Right lobe of liver (tissue), 6 donors: Measurements from ENCODE around the gene TM4SF5. TPM values are rescaled to one million over a fixed set of nuclear protein-coding genes. Genes with fewer than 3 reads are reported as not detected.

Source experiments
- ATAC-seq, 4 donors: fragments of 200-7000 bp; cut with Tn5 transposase; one replicate each; pipeline ENCODE4 v1.9.1; 2020; ENCODE audit warnings: mild to moderate bottlenecking in 4 of 4, moderate library complexity in 4 of 4
- DNase-seq, 3 donors: peaks; one replicate each; pipeline ENCODE4 v3.0.0-alpha.2; 2020
- H3K27ac ChIP-seq, 3 donors: fragments of 200-600 bp; one replicate each; pipeline ENCODE4 v1.8.0; 2022
- H3K27me3 ChIP-seq, 2 donors: fragments of 200-600 bp; one replicate each; pipeline ENCODE4 v1.8.0; 2022
- H3K36me3 ChIP-seq, 4 donors: fragments of 200-600 bp; sonication (generic) in 1 of 4; one replicate each; pipeline versions ENCODE4 v1.5.1 to v1.8.0; 2017 to 2022; ENCODE audit warnings: control low read depth in 1 of 4
- H3K4me1 ChIP-seq, 4 donors: fragments of 200-600 bp; sonication (generic) in 1 of 4; one replicate each; pipeline versions ENCODE4 v1.5.1 to v1.8.0; 2017 to 2022; ENCODE audit warnings: control low read depth in 1 of 4
- H3K4me3 ChIP-seq, 3 donors: fragments of 200-600 bp; one replicate each; pipeline ENCODE4 v1.8.0; 2022
- H3K9me3 ChIP-seq, 4 donors: fragments of 200-600 bp; sonication (generic) in 1 of 4; one replicate each; pipeline versions ENCODE4 v1.5.1 to v1.8.0; 2017 to 2022; ENCODE audit warnings: control low read depth in 1 of 4
- CTCF ChIP-seq, 4 donors: fragments of 200-600 bp in 3 of 4; fragments of 450-650 bp in 1 of 4; IDR thresholded peaks; one replicate each; pipeline versions ENCODE4 v1.5.1 to v1.8.0; 2016 to 2022; ENCODE audit warnings: antibody characterized with exemption in 4 of 4, mild to moderate bottlenecking in 2 of 4
- POLR2A ChIP-seq: fragments of 450-650 bp; IDR thresholded peaks from one replicate; pipeline ENCODE4 v1.6.1; 2017; ENCODE audit warnings: antibody characterized with exemption, mild to moderate bottlenecking
- WGBS: methylation state at CpG from one replicate; pipeline ENCODE4 v1.1.6; 2018; ENCODE audit warnings: low coverage, low lambda C conversion rate; ENCODE audit not compliant: insufficient coverage; ENCODE audit errors: missing lambda C conversion rate; 5-methylcytosine and 5-hydroxymethylcytosine counted together
- intact Hi-C, 2 donors: fragments of 100-400 bp; cut with DNase I; formaldehyde crosslinking; loops; one replicate each; pipeline versions ENCODE4 v1.11.2 to v1.14.1; 2022
- total RNA-seq, 6 experiments: library from RNA; depleted of rRNA in 2 of 6; stranded (reverse); fragments of >200 nt in 2 of 6; fragmentation: NEBNext Ultra II Directional in 3 of 6; extraction: Animal tissue kit (Norgen Biotek cat#: 25700) in 3 of 6; gene quantifications; one replicate each; pipeline versions ENCODE4 v1.1.0 to v1.2.4, GENCODE V29; 2016 to 2023
- donor health status: DM: no; HTN: yes; CAD: no.
- donor health status: DM: no; HTN: no; CAD: no.
- donor health status: DM: no; HTN: no; CAD: no.
- donor health status: DM: no; HTN: yes; CAD: no.
- donor health status: DM: no; HTN: yes; CAD: no.

The TM4SF5 gene
- total RNA-seq, 6 experiments from 2014 or later, result 67.1 to 215 (median 112) TPM

GRCh38 chr17:4759776-4760236 is 11.9 kb upstream of the TM4SF5 start:
- Histone ChIP-seq H3K9me3 (no peaks in the 10 kb centered on the region), H3K27ac (peak overlapping the region; percentile 58 to 73 (median 71)), H3K4me3 (no peak overlapping the region), H3K36me3 (no peaks in the 10 kb centered on the region), H3K4me1 (peaks cover 0 to 6% (median 2%) of the 10 kb centered on the region in 4 donors), H3K27me3 (no peaks in the 10 kb centered on the region)
- peak; percentile 88 to 94 (median 90) for ATAC-seq
- intact Hi-C loops, result no loop called here
- no peak for TF ChIP-seq CTCF (IDR thresholded peaks at IDR 0.05)
- peak; percentile 47 for TF ChIP-seq POLR2A
- WGBS, result 8% methylated on average over 10 of the region's 10 CpGs
- DNase-seq, result peak in 1 of 3 donors; percentile 69

GRCh38 chr17:4764595-4764994 is 7.1 kb upstream of the TM4SF5 start:
- no peak overlapping the region for H3K4me3 ChIP-seq
- no peaks in the 10 kb centered on the region for H3K36me3 ChIP-seq
- no peaks in the 10 kb centered on the region for H3K27me3 ChIP-seq
- H3K27ac ChIP-seq, result peak overlapping the region in 1 of 3 donors; percentile 40
- ATAC-seq (peak; percentile 8 to 53 (median 30)), DNase-seq (no peak)
- H3K9me3 ChIP-seq, result no peaks in the 10 kb centered on the region
- 56% methylated on average over 3 of the region's 3 CpGs for WGBS
- H3K4me1 ChIP-seq, result peaks cover 0 to 3% (median 0%) of the 10 kb centered on the region in 4 donors
- TF ChIP-seq CTCF (IDR thresholded peaks at IDR 0.05), result no peak
- TF ChIP-seq POLR2A, result peak; percentile 39
- intact Hi-C loops, result no loop called here

- intact Hi-C loops, result no loop called here
- no peaks in the 10 kb centered on the region for H3K9me3 ChIP-seq
- DNase-seq, result peak in 1 of 3 donors; percentile 37
- peak; percentile 22 to 50 (median 27) for ATAC-seq
- no peak for TF ChIP-seq CTCF (IDR thresholded peaks at IDR 0.05)
- no peak for TF ChIP-seq POLR2A
- H3K27ac ChIP-seq, result peak overlapping the region in 2 of 3 donors; percentile 47 to 57
- 64% methylated on average over 3 of the region's 3 CpGs for WGBS
- no peaks in the 10 kb centered on the region for H3K27me3 ChIP-seq
- peaks cover 0 to 1% (median 0%) of the 10 kb centered on the region in 4 donors for H3K4me1 ChIP-seq
- no peak overlapping the region for H3K4me3 ChIP-seq
- H3K36me3 ChIP-seq, result no peaks in the 10 kb centered on the region
Measured at GRCh38 chr17:4766201-4766600, 5.5 kb upstream of the TM4SF5 start.

- 60% methylated on average over 6 of the region's 9 CpGs for WGBS
- no peaks in the 10 kb centered on the region for H3K36me3 ChIP-seq
- H3K4me3 ChIP-seq, result no peak overlapping the region
- intact Hi-C loops, result no loop called here
- peak in 1 of 3 donors; percentile 15 for DNase-seq
- H3K4me1 ChIP-seq, result peaks cover 0 to 6% (median 0%) of the 10 kb centered on the region in 4 donors
- peak overlapping the region in 1 of 3 donors; percentile 28 for H3K27ac ChIP-seq
- peak in 3 of 4 donors; percentile 7 to 16 (median 8) for ATAC-seq
- no peaks in the 10 kb centered on the region for H3K27me3 ChIP-seq
- H3K9me3 ChIP-seq, result no peaks in the 10 kb centered on the region
- TF ChIP-seq CTCF (IDR thresholded peaks at IDR 0.05), result no peak
- no peak for TF ChIP-seq POLR2A
Measured at GRCh38 chr17:4766723-4767122, 5.0 kb upstream of the TM4SF5 start.
